Uterus (tissue), 2 donors: Measurements from ENCODE around the gene HOXA3.

Source experiments
- CTCF ChIP-seq, 4 experiments: fragments of 200-600 bp in 2 of 4; fragments of 450-650 bp in 2 of 4; sonication (generic) in 2 of 4; IDR thresholded peaks; one replicate each; pipeline ENCODE4 v1.5.1; 2016 to 2019; ENCODE audit warnings: antibody characterized with exemption in 4 of 4, mild to moderate bottlenecking in 2 of 4, moderate library complexity in 1 of 4
- POLR2A ChIP-seq, 2 donors: fragments of 450-650 bp; IDR thresholded peaks; one replicate each; pipeline ENCODE4 v1.6.1; 2016; ENCODE audit warnings: antibody characterized with exemption in 2 of 2, mild to moderate bottlenecking in 1 of 2, moderate library complexity in 1 of 2

GRCh38 chr7:27102581-27103442, 49.6 kb downstream of the HOXA3 start, which contains the start of gene HOXA2:
- TF ChIP-seq CTCF (IDR thresholded peaks at IDR 0.05) = no peak
- no peak for TF ChIP-seq POLR2A (IDR thresholded peaks at IDR 0.05)
